H1 (cell line): ENCODE measurements around the gene PPFIA2. TPM values are rescaled to one million over a fixed set of nuclear protein-coding genes. Genes with fewer than 3 reads are reported as not detected.

Experiments used
- CTCF ChIA-PET: fragments of 300-600 bp; sonication (Branson Sonifier 250); formaldehyde crosslinking; loops from one replicate; lab custom pipeline; 2021; ENCODE audit not compliant: partially characterized antibody; lab: Charles Lee
- POLR2A ChIA-PET: fragments of 300-600 bp; sonication (Branson Sonifier 250); formaldehyde crosslinking; loops from one replicate; lab custom pipeline; 2021; ENCODE audit warnings: inconsistent platforms; ENCODE audit not compliant: partially characterized antibody; lab: Charles Lee
- DNase-seq, 2 experiments: peaks; one replicate each; pipeline versions ENCODE4 v3.0.0 to v3.0.0-alpha.2; 2010 to 2022; ENCODE audit warnings: low spot score in 2 of 2, low read depth in 1 of 2, mixed read lengths in 1 of 2
- FAIRE-seq: peaks from 2 replicates; lab custom pipeline; 2011; peaks lifted over from hg19 to GRCh38; lab: Jason Lieb, UNC
- H2AFZ ChIP-seq: 2 replicates; pipeline ENCODE4 v1.8.1; 2012; ENCODE audit warnings: low read length, inconsistent platforms
- H2AK5ac ChIP-seq: 2 replicates; pipeline ENCODE4 v1.6.1; 2013; ENCODE audit warnings: low read depth, low read length
- H2BK120ac ChIP-seq: replicated peaks from 2 replicates; pipeline ENCODE3; 2013; ENCODE audit warnings: low read depth, low read length, inconsistent platforms
- H2BK12ac ChIP-seq: 2 replicates; pipeline ENCODE4 v1.6.1; 2013; ENCODE audit warnings: low read depth, low read length
- H2BK15ac ChIP-seq: 2 replicates; pipeline ENCODE4 v1.6.1; 2013; ENCODE audit warnings: low read length
- H2BK20ac ChIP-seq: 2 replicates; pipeline ENCODE4 v1.6.1; 2013; ENCODE audit warnings: low read length
- H2BK5ac ChIP-seq: 2 replicates; pipeline ENCODE4 v1.6.1; 2013; ENCODE audit warnings: low read depth, low read length
- H3K14ac ChIP-seq: 2 replicates; pipeline ENCODE4 v1.6.1; 2013; ENCODE audit warnings: inconsistent platforms; ENCODE audit not compliant: insufficient read length
- H3K18ac ChIP-seq: 2 replicates; pipeline ENCODE4 v1.6.1; 2013; ENCODE audit warnings: low read length; ENCODE audit errors: extremely low read depth
- H3K23ac ChIP-seq: 2 replicates; pipeline ENCODE4 v1.6.1; 2013; ENCODE audit warnings: inconsistent platforms; ENCODE audit not compliant: insufficient read length
- H3K23me2 ChIP-seq: 2 replicates; pipeline ENCODE4 v1.6.1; 2013; ENCODE audit warnings: low read depth, low read length
- H3K27ac ChIP-seq: 2 replicates; pipeline ENCODE4 v1.6.1; 2011; ENCODE audit warnings: low read depth, low read length, inconsistent platforms
- H3K27me3 ChIP-seq, 4 experiments: replicated peaks in 1 of 4; 1 replicate in 1 of 4; 2 replicates in 3 of 4; pipeline versions ENCODE4 v1.6.1 to v1.8.1; 2011 to 2013; ENCODE audit warnings: low read length in 3 of 4, mild to moderate bottlenecking in 3 of 4, inconsistent platforms in 2 of 4, mixed read lengths in 2 of 4, moderate library complexity in 1 of 4; ENCODE audit not compliant: control insufficient read depth in 3 of 4, insufficient read depth in 3 of 4; ENCODE audit errors: extremely low read depth in 1 of 4
- H3K36me3 ChIP-seq, 4 experiments: 2 replicates each; pipeline versions ENCODE4 v1.6.1 to v1.8.1; 2011 to 2013; ENCODE audit warnings: mild to moderate bottlenecking in 4 of 4, low read length in 3 of 4, moderate library complexity in 2 of 4, control low read depth in 1 of 4, inconsistent platforms in 1 of 4; ENCODE audit not compliant: insufficient read depth in 4 of 4, control insufficient read depth in 2 of 4
- H3K4ac ChIP-seq: replicated peaks from 2 replicates; pipeline ENCODE3; 2013; ENCODE audit warnings: low read length, low read depth, mixed read lengths, inconsistent platforms; ENCODE audit not compliant: insufficient read length
- H3K4me1 ChIP-seq, 4 experiments: replicated peaks in 1 of 4; 1 replicate in 1 of 4; 2 replicates in 3 of 4; pipeline versions ENCODE4 v1.6.1 to v1.8.1; 2011 to 2013; ENCODE audit warnings: low read length in 3 of 4, inconsistent platforms in 2 of 4, mixed read lengths in 1 of 4; ENCODE audit not compliant: insufficient read depth in 4 of 4, control insufficient read depth in 3 of 4
- H3K4me2 ChIP-seq, 2 experiments: 2 replicates each; pipeline versions ENCODE4 v1.6.1 to v1.8.1; 2011 to 2013; ENCODE audit warnings: low read depth in 2 of 2, low read length in 2 of 2, control low read depth in 1 of 2, inconsistent platforms in 1 of 2, mild to moderate bottlenecking in 1 of 2; ENCODE audit not compliant: insufficient read depth in 1 of 2
- H3K4me3 ChIP-seq, 4 experiments: fragments of 200-600, 300-600 bp in 1 of 4; sonication (generic), shearing (Covaris generic), sonication (Bioruptor Twin) in 1 of 4; 2 replicates each; pipeline versions ENCODE4 v1.5.1 to v1.8.1; 2011 to 2016; ENCODE audit warnings: low read length in 4 of 4, low read depth in 3 of 4, control low read depth in 2 of 4, inconsistent platforms in 2 of 4, mild to moderate bottlenecking in 2 of 4, mixed read lengths in 1 of 4, moderate library complexity in 1 of 4; ENCODE audit not compliant: insufficient read depth in 2 of 4; ENCODE audit errors: extremely low read depth in 1 of 4
- H3K56ac ChIP-seq: replicated peaks from 2 replicates; pipeline ENCODE3; 2013; ENCODE audit warnings: low read depth, mild to moderate bottlenecking, mixed read lengths, low read length, inconsistent platforms; ENCODE audit not compliant: insufficient read length
- H3K79me1 ChIP-seq: 2 replicates; pipeline ENCODE4 v1.6.1; 2013; ENCODE audit warnings: low read depth, low read length, control low read depth
- H3K79me2 ChIP-seq, 2 experiments: 2 replicates each; pipeline versions ENCODE4 v1.6.1 to v1.8.1; 2012 to 2013; ENCODE audit warnings: low read length in 2 of 2, mild to moderate bottlenecking in 2 of 2, inconsistent platforms in 1 of 2; ENCODE audit not compliant: insufficient read depth in 2 of 2, control insufficient read depth in 1 of 2
- H3K9ac ChIP-seq, 4 experiments: replicated peaks in 1 of 4; 1 replicate in 1 of 4; 2 replicates in 3 of 4; pipeline versions ENCODE4 v1.6.1 to v1.8.1; 2011 to 2013; ENCODE audit warnings: low read depth in 3 of 4, low read length in 3 of 4, control low read depth in 2 of 4, mild to moderate bottlenecking in 2 of 4, moderate library complexity in 2 of 4, inconsistent platforms in 1 of 4; ENCODE audit errors: extremely low read depth in 1 of 4
- H3K9me3 ChIP-seq, 2 experiments: 2 replicates each; pipeline versions ENCODE4 v1.6.1 to v1.8.1; 2012 to 2013; ENCODE audit warnings: mild to moderate bottlenecking in 2 of 2, moderate library complexity in 2 of 2, control low read depth in 1 of 2, inconsistent platforms in 1 of 2, low read depth in 1 of 2, low read length in 1 of 2, mixed read lengths in 1 of 2; ENCODE audit not compliant: insufficient read depth in 2 of 2
- H4K20me1 ChIP-seq, 2 experiments: replicated peaks in 1 of 2; 2 replicates each; pipeline versions ENCODE3 to v1.8.1; 2011 to 2013; ENCODE audit warnings: inconsistent platforms in 2 of 2, low read length in 2 of 2, mild to moderate bottlenecking in 1 of 2; ENCODE audit not compliant: insufficient read depth in 2 of 2, control insufficient read depth in 1 of 2
- H4K5ac ChIP-seq: 2 replicates; pipeline ENCODE4 v1.6.1; 2013; ENCODE audit warnings: low read length, low read depth, mixed read lengths, inconsistent platforms; ENCODE audit not compliant: insufficient read length
- H4K8ac ChIP-seq: 2 replicates; pipeline ENCODE4 v1.8.0; 2013; ENCODE audit warnings: mild to moderate bottlenecking, moderate library complexity, low read length, inconsistent platforms; ENCODE audit not compliant: insufficient read depth; ENCODE audit errors: extremely low read depth
- H4K91ac ChIP-seq: replicated peaks from 2 replicates; pipeline ENCODE3; 2013; ENCODE audit warnings: low read length, mixed read lengths, inconsistent platforms; ENCODE audit not compliant: insufficient read length
- BRCA1 ChIP-seq: IDR thresholded peaks from 2 replicates; pipeline ENCODE4 v1.6.1; 2012; ENCODE audit warnings: low read depth, low read length, improper control_type of control experiment
- CHD1 ChIP-seq: IDR thresholded peaks from 2 replicates; pipeline ENCODE4 v1.6.1; 2012; ENCODE audit warnings: low read depth, low read length, improper control_type of control experiment
- EP300 ChIP-seq, 2 experiments: IDR thresholded peaks; 1 replicate in 1 of 2; 2 replicates in 1 of 2; pipeline ENCODE4 v1.6.1; 2011 to 2012; ENCODE audit warnings: low read depth in 2 of 2, low read length in 2 of 2, mild to moderate bottlenecking in 2 of 2, borderline replicate concordance in 1 of 2, inconsistent platforms in 1 of 2, moderate library complexity in 1 of 2
- GABPA ChIP-seq: IDR thresholded peaks from 2 replicates; pipeline ENCODE4 v1.6.1; 2011; ENCODE audit warnings: mild to moderate bottlenecking, low read length, moderate library complexity, borderline replicate concordance; ENCODE audit not compliant: insufficient read depth
- JUN ChIP-seq: IDR thresholded peaks from 2 replicates; pipeline ENCODE4 v1.6.1; 2011; ENCODE audit warnings: low read depth, mild to moderate bottlenecking, improper control_type of control experiment, low read length
- KDM4A ChIP-seq: IDR thresholded peaks from one replicate; pipeline ENCODE4 v1.7.1; 2012; ENCODE audit warnings: low read depth, mild to moderate bottlenecking, moderate library complexity, low read length, inconsistent platforms; ENCODE audit not compliant: severe bottlenecking
- POU5F1 ChIP-seq: IDR thresholded peaks from 2 replicates; pipeline ENCODE4 v1.6.1; 2011; ENCODE audit warnings: low read depth, mild to moderate bottlenecking, low read length, moderate library complexity
- RNF2 ChIP-seq: fragments of 200-900, 300-1000 bp; sonication (generic); IDR thresholded peaks from 2 replicates; pipeline ENCODE4 v1.7.1; 2016; ENCODE audit warnings: borderline replicate concordance, low read depth, mild to moderate bottlenecking, antibody characterized with exemption, low read length; ENCODE audit not compliant: poor library complexity, severe bottlenecking; ENCODE audit errors: missing control alignments
- SAP30 ChIP-seq: fragments of 300-600 bp; sonication (generic); IDR thresholded peaks from 2 replicates; pipeline ENCODE4 v1.7.1; 2012; ENCODE audit warnings: low read length, moderate library complexity, mild to moderate bottlenecking, inconsistent platforms; ENCODE audit not compliant: insufficient read depth, insufficient replicate concordance
- SP1 ChIP-seq: IDR thresholded peaks from 2 replicates; pipeline ENCODE4 v1.6.1; 2011; ENCODE audit warnings: low read depth, low read length
- TBP ChIP-seq: IDR thresholded peaks from 2 replicates; pipeline ENCODE4 v1.6.1; 2011; ENCODE audit warnings: low read depth, low read length, improper control_type of control experiment
- WGBS, 2 experiments: shearing (Covaris generic) in 1 of 2; methylation state at CpG; one replicate each; pipeline versions ENCODE4 v1.1.6 to v1.1.7; 2013 to 2015; ENCODE audit warnings: low lambda C conversion rate in 2 of 2, mixed read lengths in 2 of 2, inconsistent platforms in 1 of 2, low coverage in 1 of 2, missing lambda C conversion rate in 1 of 2; ENCODE audit not compliant: insufficient replicate concordance in 2 of 2, insufficient coverage in 1 of 2, insufficient read length in 1 of 2; ENCODE audit errors: extremely low coverage in 1 of 2, missing lambda C conversion rate in 1 of 2; 5-methylcytosine and 5-hydroxymethylcytosine counted together
- polyA plus RNA-seq, 7 experiments: library from polyadenylated mRNA; depleted of rRNA in 3 of 7; stranded (reverse) in 5 of 7; unstranded in 2 of 7; fragments of >200 nt in 5 of 7; fragments of 200-250 nt in 2 of 7; gene quantifications; 1 replicate in 5 of 7; 2 replicates in 1 of 7; 4 replicates in 1 of 7; pipeline versions ENCODE4 v1.2.1 to v1.2.3, GENCODE V29; 2011 to 2013; ENCODE audit warnings: missing spikeins in 2 of 7, mixed read lengths in 2 of 7
- total RNA-seq: library from RNA; stranded (reverse); fragmentation: NEBNext Ultra II Directional; extraction: Animal tissue kit (Norgen Biotek cat#: 25700); gene quantifications from 2 replicates; pipeline ENCODE4 v1.2.1, GENCODE V29; 2021

Gene PPFIA2
- total and polyA plus RNA-seq, 2 of the 8 experiments (the other 6 are each of a cell fraction or from before 2014, with no cell fraction given), result 1.2 to 1.8 TPM

DNA sequence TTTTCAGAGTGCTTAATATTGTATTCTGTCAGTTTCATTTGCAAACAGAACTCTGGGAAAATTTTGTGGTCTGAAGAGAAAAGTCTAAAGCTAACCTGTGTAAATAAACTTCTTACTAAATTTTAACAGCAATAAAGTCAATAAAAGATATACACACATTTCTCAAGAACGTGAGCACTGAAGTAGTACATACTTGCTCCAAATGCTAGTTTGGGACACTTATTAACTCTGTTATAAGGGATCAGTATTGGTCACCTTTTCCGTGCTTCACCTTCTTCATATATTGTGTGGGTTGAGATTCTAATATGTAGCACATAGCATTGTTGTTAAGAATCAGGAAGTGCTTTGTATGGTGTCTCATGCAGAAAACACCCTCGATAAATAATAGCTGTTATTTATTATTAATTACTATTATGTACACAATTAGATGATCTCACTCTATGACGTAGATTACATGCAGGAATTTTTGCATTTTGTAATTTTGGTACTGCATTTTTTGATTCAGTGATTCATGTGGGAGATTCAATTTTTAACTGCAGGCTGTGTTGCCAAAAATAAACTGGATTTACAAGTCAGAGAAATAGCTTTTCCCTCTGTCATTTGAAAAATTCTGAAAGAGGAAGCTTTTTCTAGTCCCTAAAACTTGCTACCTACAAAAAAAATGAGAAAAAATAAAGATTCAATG lies 380.4 kb downstream of the PPFIA2 start:
- no peaks in the 10 kb centered on the region for H3K79me2 ChIP-seq
- H3K23me2 ChIP-seq, result no peaks in the 10 kb centered on the region; the same call in 1 of the 2 replicates
- H4K5ac ChIP-seq, result no peak overlapping the region
- H3K14ac ChIP-seq, result no peak overlapping the region
- no peak overlapping the region for H3K4me2 ChIP-seq
- ChIA-PET CTCF (interaction anchor here (1.0 to 1.5 kb wide), 2 partner anchors 26 to 73 kb away, joined by 3 read pairs; no protein-coding TSS in a partner anchor), POLR2A (no interaction called here)
- no peak overlapping the region for H3K56ac ChIP-seq
- no peak overlapping the region for H2AK5ac ChIP-seq
- H2AFZ ChIP-seq, result no peak overlapping the region
- H3K36me3 ChIP-seq, result no peaks in the 10 kb centered on the region
- H2BK20ac ChIP-seq, result no peak overlapping the region
- H3K79me1 ChIP-seq, result no peaks in the 10 kb centered on the region
- no peak for DNase-seq
- H3K9me3 ChIP-seq, result no peaks in the 10 kb centered on the region
- H3K18ac ChIP-seq, result no peak overlapping the region
- no peak overlapping the region for H4K91ac ChIP-seq
- no peaks in the 10 kb centered on the region for H4K20me1 ChIP-seq
- H4K8ac ChIP-seq, result no peak overlapping the region
- no peak overlapping the region for H3K9ac ChIP-seq
- FAIRE-seq, result no peak
- no peak overlapping the region for H3K4me3 ChIP-seq
- H2BK12ac ChIP-seq, result no peak overlapping the region
- 92% methylated on average over 4 of the region's 4 CpGs; no CpG with 5 or more reads in 1 of the 2 experiments for WGBS, 2 experiments
- no peaks in the 10 kb centered on the region for H3K27me3 ChIP-seq
- H3K4ac ChIP-seq, result no peak overlapping the region
- no peaks in the 10 kb centered on the region for H3K4me1 ChIP-seq
- H2BK5ac ChIP-seq, result no peak overlapping the region
- H2BK120ac ChIP-seq, result no peak overlapping the region
- H3K27ac ChIP-seq, result no peak overlapping the region
- no peak overlapping the region for H3K23ac ChIP-seq
- H2BK15ac ChIP-seq, result no peak overlapping the region
- no peak for TF ChIP-seq TBP
- TF ChIP-seq POU5F1, result no peak
- no peak for TF ChIP-seq GABPA
- TF ChIP-seq JUN, result no peak
- TF ChIP-seq SAP30, result no peak
- TF ChIP-seq RNF2, result no peak
- TF ChIP-seq SP1, result no peak
- TF ChIP-seq KDM4A, result no peak
- TF ChIP-seq BRCA1, result no peak
- TF ChIP-seq EP300 (IDR thresholded peaks at IDR 0.05; ENCODE audit: borderline replicate concordance in 1 of 2, low read depth in 2 of 2, low read length in 2 of 2), result no peak
- no peak for TF ChIP-seq CHD1
